Choroid plexus epithelial cell (primary cell): ENCODE measurements around the gene ZNF880.

Experiments
- DNase-seq: peaks from one replicate; pipeline ENCODE4 v3.0.0-alpha.2; 2010; ENCODE audit warnings: low read depth
- H3K4me3 ChIP-seq: 2 replicates; pipeline ENCODE4 v1.5.1; 2011; ENCODE audit warnings: low read depth, mild to moderate bottlenecking, control low read depth, low read length, moderate library complexity
- CTCF ChIP-seq: conservative IDR thresholded peaks from 2 replicates; pipeline ENCODE4 v1.5.1; 2011; ENCODE audit warnings: low read depth, mild to moderate bottlenecking, control low read depth, inconsistent platforms, low read length, moderate library complexity

ZNF880 gene

GRCh38 chr19:52398081-52398441 is 28.3 kb downstream of the ZNF880 start:
- peak; percentile 8 for DNase-seq
- peak; percentile 9 for TF ChIP-seq CTCF
- H3K4me3 ChIP-seq: peak overlapping the region; percentile 86

- no peak for TF ChIP-seq CTCF
- no peak overlapping the region for H3K4me3 ChIP-seq
- no peak for DNase-seq
These were observed 40.6 kb downstream of the ZNF880 start for GRCh38 chr19:52410276-52410675.

- no peak for DNase-seq
- no peak for TF ChIP-seq CTCF
- no peak overlapping the region for H3K4me3 ChIP-seq
These were observed 46.0 kb downstream of the ZNF880 start for GRCh38 chr19:52415711-52416110.

- DNase-seq: no peak
- TF ChIP-seq CTCF: no peak
- no peak within 1 kb of the TSS for H3K4me3 ChIP-seq
These were observed 59.2 kb downstream of the ZNF880 start, which contains the start of gene ZNF534 for GRCh38 chr19:52428937-52429336. Gene ZNF534, plus strand, starts transcription at chr19:52429148. Its CDS starts 2,327 bp downstream, at chr19:52431475.
